H1 (cell line): ENCODE data around the gene WBP4. TPM values are rescaled to one million over a fixed set of nuclear protein-coding genes. Genes with fewer than 3 reads are reported as not detected.

ENCODE experiments used
- CTCF ChIA-PET: fragments of 300-600 bp; sonication (Branson Sonifier 250); formaldehyde crosslinking; loops from one replicate; lab custom pipeline; 2021; ENCODE audit not compliant: partially characterized antibody; lab: Charles Lee
- POLR2A ChIA-PET: fragments of 300-600 bp; sonication (Branson Sonifier 250); formaldehyde crosslinking; loops from one replicate; lab custom pipeline; 2021; ENCODE audit warnings: inconsistent platforms; ENCODE audit not compliant: partially characterized antibody; lab: Charles Lee
- DNase-seq, 2 experiments: peaks; one replicate each; pipeline versions ENCODE4 v3.0.0 to v3.0.0-alpha.2; 2010 to 2022; ENCODE audit warnings: low spot score in 2 of 2, low read depth in 1 of 2, mixed read lengths in 1 of 2
- FAIRE-seq: peaks from 2 replicates; lab custom pipeline; 2011; peaks lifted over from hg19 to GRCh38; lab: Jason Lieb, UNC
- H2AFZ ChIP-seq: 2 replicates; pipeline ENCODE4 v1.8.1; 2012; ENCODE audit warnings: low read length, inconsistent platforms
- H2AK5ac ChIP-seq: 2 replicates; pipeline ENCODE4 v1.6.1; 2013; ENCODE audit warnings: low read depth, low read length
- H2BK120ac ChIP-seq: replicated peaks from 2 replicates; pipeline ENCODE3; 2013; ENCODE audit warnings: low read depth, low read length, inconsistent platforms
- H2BK12ac ChIP-seq: 2 replicates; pipeline ENCODE4 v1.6.1; 2013; ENCODE audit warnings: low read depth, low read length
- H2BK15ac ChIP-seq: 2 replicates; pipeline ENCODE4 v1.6.1; 2013; ENCODE audit warnings: low read length
- H2BK20ac ChIP-seq: 2 replicates; pipeline ENCODE4 v1.6.1; 2013; ENCODE audit warnings: low read length
- H2BK5ac ChIP-seq: 2 replicates; pipeline ENCODE4 v1.6.1; 2013; ENCODE audit warnings: low read depth, low read length
- H3K14ac ChIP-seq: 2 replicates; pipeline ENCODE4 v1.6.1; 2013; ENCODE audit warnings: inconsistent platforms; ENCODE audit not compliant: insufficient read length
- H3K18ac ChIP-seq: 2 replicates; pipeline ENCODE4 v1.6.1; 2013; ENCODE audit warnings: low read length; ENCODE audit errors: extremely low read depth
- H3K23ac ChIP-seq: 2 replicates; pipeline ENCODE4 v1.6.1; 2013; ENCODE audit warnings: inconsistent platforms; ENCODE audit not compliant: insufficient read length
- H3K23me2 ChIP-seq: 2 replicates; pipeline ENCODE4 v1.6.1; 2013; ENCODE audit warnings: low read depth, low read length
- H3K27ac ChIP-seq: 2 replicates; pipeline ENCODE4 v1.6.1; 2011; ENCODE audit warnings: low read depth, low read length, inconsistent platforms
- H3K27me3 ChIP-seq, 4 experiments: replicated peaks in 1 of 4; 1 replicate in 1 of 4; 2 replicates in 3 of 4; pipeline versions ENCODE4 v1.6.1 to v1.8.1; 2011 to 2013; ENCODE audit warnings: low read length in 3 of 4, mild to moderate bottlenecking in 3 of 4, inconsistent platforms in 2 of 4, mixed read lengths in 2 of 4, moderate library complexity in 1 of 4; ENCODE audit not compliant: control insufficient read depth in 3 of 4, insufficient read depth in 3 of 4; ENCODE audit errors: extremely low read depth in 1 of 4
- H3K36me3 ChIP-seq, 4 experiments: 2 replicates each; pipeline versions ENCODE4 v1.6.1 to v1.8.1; 2011 to 2013; ENCODE audit warnings: mild to moderate bottlenecking in 4 of 4, low read length in 3 of 4, moderate library complexity in 2 of 4, control low read depth in 1 of 4, inconsistent platforms in 1 of 4; ENCODE audit not compliant: insufficient read depth in 4 of 4, control insufficient read depth in 2 of 4
- H3K4ac ChIP-seq: replicated peaks from 2 replicates; pipeline ENCODE3; 2013; ENCODE audit warnings: low read length, low read depth, mixed read lengths, inconsistent platforms; ENCODE audit not compliant: insufficient read length
- H3K4me1 ChIP-seq, 4 experiments: replicated peaks in 1 of 4; 1 replicate in 1 of 4; 2 replicates in 3 of 4; pipeline versions ENCODE4 v1.6.1 to v1.8.1; 2011 to 2013; ENCODE audit warnings: low read length in 3 of 4, inconsistent platforms in 2 of 4, mixed read lengths in 1 of 4; ENCODE audit not compliant: insufficient read depth in 4 of 4, control insufficient read depth in 3 of 4
- H3K4me2 ChIP-seq, 2 experiments: 2 replicates each; pipeline versions ENCODE4 v1.6.1 to v1.8.1; 2011 to 2013; ENCODE audit warnings: low read depth in 2 of 2, low read length in 2 of 2, control low read depth in 1 of 2, inconsistent platforms in 1 of 2, mild to moderate bottlenecking in 1 of 2; ENCODE audit not compliant: insufficient read depth in 1 of 2
- H3K4me3 ChIP-seq, 4 experiments: fragments of 200-600, 300-600 bp in 1 of 4; sonication (generic), shearing (Covaris generic), sonication (Bioruptor Twin) in 1 of 4; 2 replicates each; pipeline versions ENCODE4 v1.5.1 to v1.8.1; 2011 to 2016; ENCODE audit warnings: low read length in 4 of 4, low read depth in 3 of 4, control low read depth in 2 of 4, inconsistent platforms in 2 of 4, mild to moderate bottlenecking in 2 of 4, mixed read lengths in 1 of 4, moderate library complexity in 1 of 4; ENCODE audit not compliant: insufficient read depth in 2 of 4; ENCODE audit errors: extremely low read depth in 1 of 4
- H3K56ac ChIP-seq: replicated peaks from 2 replicates; pipeline ENCODE3; 2013; ENCODE audit warnings: low read depth, mild to moderate bottlenecking, mixed read lengths, low read length, inconsistent platforms; ENCODE audit not compliant: insufficient read length
- H3K79me1 ChIP-seq: 2 replicates; pipeline ENCODE4 v1.6.1; 2013; ENCODE audit warnings: low read depth, low read length, control low read depth
- H3K79me2 ChIP-seq, 2 experiments: 2 replicates each; pipeline versions ENCODE4 v1.6.1 to v1.8.1; 2012 to 2013; ENCODE audit warnings: low read length in 2 of 2, mild to moderate bottlenecking in 2 of 2, inconsistent platforms in 1 of 2; ENCODE audit not compliant: insufficient read depth in 2 of 2, control insufficient read depth in 1 of 2
- H3K9ac ChIP-seq, 4 experiments: replicated peaks in 1 of 4; 1 replicate in 1 of 4; 2 replicates in 3 of 4; pipeline versions ENCODE4 v1.6.1 to v1.8.1; 2011 to 2013; ENCODE audit warnings: low read depth in 3 of 4, low read length in 3 of 4, control low read depth in 2 of 4, mild to moderate bottlenecking in 2 of 4, moderate library complexity in 2 of 4, inconsistent platforms in 1 of 4; ENCODE audit errors: extremely low read depth in 1 of 4
- H3K9me3 ChIP-seq, 2 experiments: 2 replicates each; pipeline versions ENCODE4 v1.6.1 to v1.8.1; 2012 to 2013; ENCODE audit warnings: mild to moderate bottlenecking in 2 of 2, moderate library complexity in 2 of 2, control low read depth in 1 of 2, inconsistent platforms in 1 of 2, low read depth in 1 of 2, low read length in 1 of 2, mixed read lengths in 1 of 2; ENCODE audit not compliant: insufficient read depth in 2 of 2
- H4K20me1 ChIP-seq, 2 experiments: replicated peaks in 1 of 2; 2 replicates each; pipeline versions ENCODE3 to v1.8.1; 2011 to 2013; ENCODE audit warnings: inconsistent platforms in 2 of 2, low read length in 2 of 2, mild to moderate bottlenecking in 1 of 2; ENCODE audit not compliant: insufficient read depth in 2 of 2, control insufficient read depth in 1 of 2
- H4K5ac ChIP-seq: 2 replicates; pipeline ENCODE4 v1.6.1; 2013; ENCODE audit warnings: low read length, low read depth, mixed read lengths, inconsistent platforms; ENCODE audit not compliant: insufficient read length
- H4K8ac ChIP-seq: 2 replicates; pipeline ENCODE4 v1.8.0; 2013; ENCODE audit warnings: mild to moderate bottlenecking, moderate library complexity, low read length, inconsistent platforms; ENCODE audit not compliant: insufficient read depth; ENCODE audit errors: extremely low read depth
- H4K91ac ChIP-seq: replicated peaks from 2 replicates; pipeline ENCODE3; 2013; ENCODE audit warnings: low read length, mixed read lengths, inconsistent platforms; ENCODE audit not compliant: insufficient read length
- CHD2 ChIP-seq: IDR thresholded peaks from 2 replicates; pipeline ENCODE4 v1.6.1; 2012; ENCODE audit warnings: low read length, improper control_type of control experiment
- KDM1A ChIP-seq: fragments of 200-600, 300-600 bp; sonication (generic); IDR thresholded peaks from 2 replicates; pipeline ENCODE4 v1.7.1; 2016; ENCODE audit warnings: mild to moderate bottlenecking, low read length, borderline replicate concordance
- KDM5A ChIP-seq: fragments of 200-600 bp; IDR thresholded peaks from 2 replicates; pipeline ENCODE4 v1.7.1; 2012; ENCODE audit warnings: mild to moderate bottlenecking, low read length, inconsistent platforms, mixed read lengths
- RBBP5 ChIP-seq: IDR thresholded peaks from 2 replicates; pipeline ENCODE4 v1.7.1; 2012; ENCODE audit warnings: low read depth, mild to moderate bottlenecking, inconsistent platforms, low read length, moderate library complexity, borderline replicate concordance
- RFX5 ChIP-seq: IDR thresholded peaks from 2 replicates; pipeline ENCODE4 v1.6.1; 2011; ENCODE audit warnings: low read depth, low read length, improper control_type of control experiment, borderline replicate concordance
- SUZ12 ChIP-seq: fragments of 200-600 bp; sonication (generic); IDR thresholded peaks from 2 replicates; pipeline ENCODE4 v1.6.1; 2012; ENCODE audit warnings: mild to moderate bottlenecking, inconsistent platforms, low read length, moderate library complexity, mixed read lengths
- TBP ChIP-seq: IDR thresholded peaks from 2 replicates; pipeline ENCODE4 v1.6.1; 2011; ENCODE audit warnings: low read depth, low read length, improper control_type of control experiment
- TEAD4 ChIP-seq: IDR thresholded peaks from 2 replicates; pipeline ENCODE4 v1.6.1; 2012; ENCODE audit warnings: low read depth, low read length, inconsistent platforms, mixed read lengths
- YY1 ChIP-seq: IDR thresholded peaks from 2 replicates; pipeline ENCODE4 v1.6.1; 2011; ENCODE audit warnings: low read depth, mild to moderate bottlenecking, low read length
- WGBS, 2 experiments: shearing (Covaris generic) in 1 of 2; methylation state at CpG; one replicate each; pipeline versions ENCODE4 v1.1.6 to v1.1.7; 2013 to 2015; ENCODE audit warnings: low lambda C conversion rate in 2 of 2, mixed read lengths in 2 of 2, inconsistent platforms in 1 of 2, low coverage in 1 of 2, missing lambda C conversion rate in 1 of 2; ENCODE audit not compliant: insufficient replicate concordance in 2 of 2, insufficient coverage in 1 of 2, insufficient read length in 1 of 2; ENCODE audit errors: extremely low coverage in 1 of 2, missing lambda C conversion rate in 1 of 2; 5-methylcytosine and 5-hydroxymethylcytosine counted together
- polyA plus RNA-seq, 7 experiments: library from polyadenylated mRNA; depleted of rRNA in 3 of 7; stranded (reverse) in 5 of 7; unstranded in 2 of 7; fragments of >200 nt in 5 of 7; fragments of 200-250 nt in 2 of 7; gene quantifications; 1 replicate in 5 of 7; 2 replicates in 1 of 7; 4 replicates in 1 of 7; pipeline versions ENCODE4 v1.2.1 to v1.2.3, GENCODE V29; 2011 to 2013; ENCODE audit warnings: missing spikeins in 2 of 7, mixed read lengths in 2 of 7
- total RNA-seq: library from RNA; stranded (reverse); fragmentation: NEBNext Ultra II Directional; extraction: Animal tissue kit (Norgen Biotek cat#: 25700); gene quantifications from 2 replicates; pipeline ENCODE4 v1.2.1, GENCODE V29; 2021
- TF ChIP-seq, protein P1 (sequence below): IDR thresholded peaks from 2 replicates; pipeline ENCODE4 v1.6.1; 2012; ENCODE audit warnings: inconsistent platforms
- TF ChIP-seq, protein P2 (sequence below): IDR thresholded peaks from 2 replicates; pipeline ENCODE4 v1.6.1; 2012; ENCODE audit warnings: inconsistent platforms

The WBP4 gene
- total and polyA plus RNA-seq, 2 of the 8 experiments (the other 6 are each of a cell fraction or from before 2014, with no cell fraction given) = 3.0 to 10.0 TPM

DNA sequence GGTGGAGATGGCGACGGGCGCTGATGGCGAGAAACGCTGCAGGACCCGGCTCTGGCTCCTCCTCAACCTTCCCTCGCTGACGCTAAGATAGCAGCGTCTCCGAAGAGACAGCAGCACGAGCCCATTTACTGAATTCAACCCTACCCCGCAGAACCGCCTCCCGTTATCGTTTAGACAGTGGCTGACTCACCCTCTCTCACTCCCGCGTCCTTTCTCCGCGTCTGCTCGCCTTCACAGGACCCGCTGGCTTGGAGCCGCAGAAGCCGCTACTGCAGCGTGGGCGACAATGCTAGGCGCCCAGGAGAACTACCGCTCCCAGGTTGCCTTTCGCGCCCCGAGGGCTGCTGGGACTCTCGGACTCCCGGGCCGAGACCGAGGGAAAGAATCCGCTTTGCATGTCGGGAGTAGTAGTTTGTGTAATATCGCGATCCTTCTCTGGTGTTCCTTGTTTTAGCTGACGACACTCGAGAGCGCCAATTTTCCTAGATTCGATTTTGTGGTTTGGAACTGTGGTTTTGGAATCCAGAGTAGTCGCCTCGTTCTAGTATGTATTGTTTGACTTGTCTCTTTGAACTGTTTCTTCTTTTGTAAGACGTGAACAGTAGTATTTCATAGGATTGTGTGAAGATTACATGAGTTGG lies 71.3 kb downstream of the WBP4 start, which contains the start of gene KBTBD6:
TSS of gene KBTBD6 (minus strand) at position 291 of the 641 bp plus-strand sequence. CDS start 291 bp downstream, outside the sequence.
- H2BK120ac ChIP-seq = no peak within 1 kb of the TSS
- H4K8ac ChIP-seq = peak within 1 kb of the TSS; percentile 91; the same call in 1 of the 2 replicates
- 0 out of 2 replicates have a peak within 1 kb of the TSS, but pooled peaks have one; percentile 91 for H2AFZ ChIP-seq
- H3K23me2 ChIP-seq = peaks cover 10% of the 10 kb centered on the region; the same call in 1 of the 2 replicates
- WGBS, 2 experiments = 1% methylated on average over 45 of the region's 45 CpGs; no CpG with 5 or more reads in 1 of the 2 experiments
- POLR2A ChIA-PET = interaction anchor here (1.0 to 1.3 kb wide), 3 partner anchors 26 to 55 kb away, joined by 3 to 5 read pairs (median 3); no protein-coding TSS in a partner anchor
- peaks cover 0 to 7% of the 10 kb centered on the region in 2 experiments for H4K20me1 ChIP-seq
- no peak within 1 kb of the TSS for H2AK5ac ChIP-seq
- peak within 1 kb of the TSS; percentile 57 to 91 (median 78) for H3K9ac ChIP-seq
- H3K56ac ChIP-seq = no peak within 1 kb of the TSS
- H3K36me3 ChIP-seq = peaks cover 0 to 3% (median 0%) of the 10 kb centered on the region in 4 experiments; a peak in 2 of 8 replicates
- no peaks in the 10 kb centered on the region for H3K9me3 ChIP-seq
- H2BK12ac ChIP-seq = no peak within 1 kb of the TSS
- H3K4me1 ChIP-seq = peaks cover 3 to 11% (median 8%) of the 10 kb centered on the region in 4 experiments; a peak in 5 of 7 replicates
- H3K14ac ChIP-seq = no peak within 1 kb of the TSS
- peak within 1 kb of the TSS; percentile 39; the same call in 1 of the 2 replicates for H3K27ac ChIP-seq
- peaks cover 7% of the 10 kb centered on the region; the same call in 1 of the 2 replicates for H3K79me1 ChIP-seq
- DNase-seq (peak; percentile 90 to 91), FAIRE-seq (peak; percentile 78)
- H4K91ac ChIP-seq = no peak within 1 kb of the TSS
- H2BK15ac ChIP-seq = no peak within 1 kb of the TSS
- no peak within 1 kb of the TSS for H4K5ac ChIP-seq
- H3K4me3 ChIP-seq = peak within 1 kb of the TSS; percentile 69 to 87 (median 79)
- no peak within 1 kb of the TSS for H2BK20ac ChIP-seq
- H3K4ac ChIP-seq = no peak within 1 kb of the TSS
- H3K79me2 ChIP-seq = peaks cover 4 to 39% of the 10 kb centered on the region in 2 experiments; a peak in 3 of 4 replicates
- peak within 1 kb of the TSS; percentile 77 to 90 for H3K4me2 ChIP-seq
- CTCF ChIA-PET = interaction anchor here (1.8 kb wide), 1 partner anchor 64 kb away, joined by 5 read pairs; no protein-coding TSS in a partner anchor
- H3K27me3 ChIP-seq = no peaks in the 10 kb centered on the region
- peak within 1 kb of the TSS; percentile 41; the same call in 1 of the 2 replicates for H3K18ac ChIP-seq
- no peak within 1 kb of the TSS for H2BK5ac ChIP-seq
- no peak within 1 kb of the TSS for H3K23ac ChIP-seq
- TF ChIP-seq RBBP5 = 0 out of 2 replicates have a peak, but pooled peaks have one; percentile 56
- TF ChIP-seq, protein P1, sequence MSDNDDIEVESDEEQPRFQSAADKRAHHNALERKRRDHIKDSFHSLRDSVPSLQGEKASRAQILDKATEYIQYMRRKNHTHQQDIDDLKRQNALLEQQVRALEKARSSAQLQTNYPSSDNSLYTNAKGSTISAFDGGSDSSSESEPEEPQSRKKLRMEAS = peak; percentile 72
- peak; percentile 8; the same call in 1 of the 2 replicates for TF ChIP-seq KDM5A
- TF ChIP-seq, protein P2, sequence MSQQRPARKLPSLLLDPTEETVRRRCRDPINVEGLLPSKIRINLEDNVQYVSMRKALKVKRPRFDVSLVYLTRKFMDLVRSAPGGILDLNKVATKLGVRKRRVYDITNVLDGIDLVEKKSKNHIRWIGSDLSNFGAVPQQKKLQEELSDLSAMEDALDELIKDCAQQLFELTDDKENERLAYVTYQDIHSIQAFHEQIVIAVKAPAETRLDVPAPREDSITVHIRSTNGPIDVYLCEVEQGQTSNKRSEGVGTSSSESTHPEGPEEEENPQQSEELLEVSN = no peak; the same call in 1 of the 2 replicates
- TF ChIP-seq RFX5 = no peak
- TF ChIP-seq TBP = peak; percentile 79
- peak; percentile 98 for TF ChIP-seq CHD2
- TF ChIP-seq TEAD4 = peak; percentile 19; the same call in 1 of the 2 replicates
- TF ChIP-seq SUZ12 = no peak
- no peak for TF ChIP-seq KDM1A
- TF ChIP-seq YY1 = peak; percentile 19; the same call in 1 of the 2 replicates
